Sigmoid colon (tissue), 3 donors: Measurements from ENCODE around the gene ENTREP3.

Source experiments
- POLR2A ChIP-seq, 2 donors: fragments of 450-650 bp; IDR thresholded peaks; one replicate each; pipeline ENCODE4 v1.6.1; 2016; ENCODE audit warnings: antibody characterized with exemption in 2 of 2, mild to moderate bottlenecking in 2 of 2, moderate library complexity in 2 of 2
- TF ChIP-seq, protein P1 (sequence below), 4 experiments: fragments of 450-650 bp in 3 of 4; fragments of 200-600 bp in 1 of 4; IDR thresholded peaks; one replicate each; pipeline ENCODE4 v1.5.1; 2016 to 2019; ENCODE audit warnings: antibody characterized with exemption in 4 of 4, mild to moderate bottlenecking in 3 of 4, moderate library complexity in 2 of 4

DNA sequence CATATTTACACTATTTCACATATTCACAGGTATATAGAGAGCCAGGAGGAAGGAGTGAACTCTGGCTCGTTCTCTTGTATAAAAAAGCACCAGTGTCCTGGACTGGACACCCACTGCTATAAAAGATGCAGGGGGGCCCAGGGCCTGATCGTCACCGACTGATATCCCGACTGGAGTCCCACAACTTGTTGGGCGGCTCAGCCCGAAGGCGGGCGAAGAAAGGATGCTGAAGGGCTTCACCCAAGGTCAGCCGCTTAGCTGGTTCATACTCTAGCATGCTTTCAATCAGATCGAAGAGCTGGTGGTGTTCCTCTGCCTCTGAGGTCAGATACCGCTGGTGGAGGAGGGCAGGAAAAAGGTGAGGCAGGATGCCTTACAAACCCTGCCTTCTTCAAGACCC is 7.8 kb upstream of the ENTREP3 start:
- TF ChIP-seq, protein P1, sequence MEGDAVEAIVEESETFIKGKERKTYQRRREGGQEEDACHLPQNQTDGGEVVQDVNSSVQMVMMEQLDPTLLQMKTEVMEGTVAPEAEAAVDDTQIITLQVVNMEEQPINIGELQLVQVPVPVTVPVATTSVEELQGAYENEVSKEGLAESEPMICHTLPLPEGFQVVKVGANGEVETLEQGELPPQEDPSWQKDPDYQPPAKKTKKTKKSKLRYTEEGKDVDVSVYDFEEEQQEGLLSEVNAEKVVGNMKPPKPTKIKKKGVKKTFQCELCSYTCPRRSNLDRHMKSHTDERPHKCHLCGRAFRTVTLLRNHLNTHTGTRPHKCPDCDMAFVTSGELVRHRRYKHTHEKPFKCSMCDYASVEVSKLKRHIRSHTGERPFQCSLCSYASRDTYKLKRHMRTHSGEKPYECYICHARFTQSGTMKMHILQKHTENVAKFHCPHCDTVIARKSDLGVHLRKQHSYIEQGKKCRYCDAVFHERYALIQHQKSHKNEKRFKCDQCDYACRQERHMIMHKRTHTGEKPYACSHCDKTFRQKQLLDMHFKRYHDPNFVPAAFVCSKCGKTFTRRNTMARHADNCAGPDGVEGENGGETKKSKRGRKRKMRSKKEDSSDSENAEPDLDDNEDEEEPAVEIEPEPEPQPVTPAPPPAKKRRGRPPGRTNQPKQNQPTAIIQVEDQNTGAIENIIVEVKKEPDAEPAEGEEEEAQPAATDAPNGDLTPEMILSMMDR (IDR thresholded peaks at IDR 0.05), result no peak
- no peak for TF ChIP-seq POLR2A (IDR thresholded peaks at IDR 0.05)
